HepG2 (cell line): ENCODE data around the gene ST3GAL5. TPM values are rescaled to one million over a fixed set of nuclear protein-coding genes. Genes with fewer than 3 reads are reported as not detected.
A peak's percentile ranks its signal among the peaks of the same experiment; 100 is the strongest.

ENCODE experiments used
- ATAC-seq: fragments of 200-7000 bp; cut with Tn5 transposase; 3 replicates; pipeline ENCODE4 v1.9.1; 2020; ENCODE audit warnings: mild to moderate bottlenecking, moderate library complexity
- BruUV-seq: library from RNA; stranded (reverse); fragments of 400-500 nt; replicated peaks from 2 replicates; lab custom pipeline; 2021; lab: Mats Ljungman, UMichigan
- CTCF ChIA-PET: fragments of 300-600 bp; formaldehyde crosslinking; extraction: SDS; loops from one replicate; lab custom pipeline; 2021; ENCODE audit warnings: low total read pairs, inconsistent platforms, low intra/inter-chr PET ratio; lab: Yijun Ruan, JAX
- POLR2A ChIA-PET: fragments of 350-600 bp; sonication (Branson Sonifier 250); formaldehyde crosslinking; loops from one replicate; lab custom pipeline; 2020; ENCODE audit warnings: antibody characterized with exemption, inconsistent platforms; lab: Yijun Ruan, JAX
- DNase-seq: peaks from one replicate; pipeline ENCODE4 v3.0.0-alpha.2; 2015; ENCODE audit warnings: low spot score
- FAIRE-seq: peaks from 3 replicates; lab custom pipeline; 2011; peaks lifted over from hg19 to GRCh38; lab: Jason Lieb, UNC
- H2AFZ ChIP-seq: one replicate; pipeline ENCODE4 v1.6.1; 2011; ENCODE audit warnings: low read length, inconsistent platforms
- H3K27ac ChIP-seq: fragments of 300-600 bp; 3 replicates; pipeline ENCODE4 v1.8.0; 2011; ENCODE audit warnings: mixed run types, mild to moderate bottlenecking, mixed read lengths, low read length, inconsistent platforms; ENCODE audit not compliant: insufficient read depth; ENCODE audit errors: extremely low read length
- H3K27me3 ChIP-seq, 2 experiments: fragments of 200-600 bp in 1 of 2; 2 replicates in 1 of 2; 3 replicates in 1 of 2; pipeline versions ENCODE4 v1.6.0 to v1.8.0; 2011; ENCODE audit warnings: low read length in 2 of 2, mild to moderate bottlenecking in 2 of 2, moderate library complexity in 2 of 2, inconsistent platforms in 1 of 2; ENCODE audit not compliant: insufficient read depth in 2 of 2, control insufficient read depth in 1 of 2
- H3K36me3 ChIP-seq, 2 experiments: fragments of 200-600 bp in 1 of 2; replicated peaks in 1 of 2; 2 replicates in 1 of 2; 3 replicates in 1 of 2; pipeline versions ENCODE4 v1.5.1 to v1.8.0; 2011; ENCODE audit warnings: low read length in 2 of 2, inconsistent platforms in 1 of 2; ENCODE audit not compliant: insufficient read depth in 2 of 2, control insufficient read depth in 1 of 2
- H3K4me1 ChIP-seq: 2 replicates; pipeline ENCODE4 v1.5.1; 2012; ENCODE audit warnings: low read length, inconsistent platforms; ENCODE audit not compliant: insufficient read depth
- H3K4me2 ChIP-seq: 2 replicates; pipeline ENCODE4 v1.6.0; 2011; ENCODE audit warnings: low read depth, low read length, inconsistent platforms
- H3K4me3 ChIP-seq, 3 experiments: fragments of 200-600 bp in 1 of 3; sonication (generic), shearing (Covaris generic) in 1 of 3; replicated peaks in 1 of 3; 2 replicates each; pipeline ENCODE4 v1.5.1; 2011 to 2016; ENCODE audit warnings: low read length in 3 of 3, inconsistent platforms in 2 of 3, low read depth in 2 of 3, mild to moderate bottlenecking in 2 of 3, control low read depth in 1 of 3, mixed read lengths in 1 of 3; ENCODE audit not compliant: insufficient read depth in 1 of 3
- H3K79me2 ChIP-seq: one replicate; pipeline ENCODE4 v1.6.1; 2011; ENCODE audit warnings: low read length, inconsistent platforms; ENCODE audit not compliant: insufficient read depth
- H3K9ac ChIP-seq: 2 replicates; pipeline ENCODE4 v1.6.0; 2011; ENCODE audit warnings: mild to moderate bottlenecking, low read depth, low read length, inconsistent platforms; ENCODE audit not compliant: insufficient read depth
- H3K9me3 ChIP-seq: 2 replicates; pipeline ENCODE4 v1.5.1; 2012; ENCODE audit warnings: mild to moderate bottlenecking, low read length
- H4K20me1 ChIP-seq: 2 replicates; pipeline ENCODE4 v1.6.0; 2011; ENCODE audit warnings: inconsistent platforms, mild to moderate bottlenecking, low read length, moderate library complexity; ENCODE audit not compliant: insufficient read depth
- AKAP8 ChIP-seq: sonication (generic); formaldehyde crosslinking; IDR thresholded peaks from 2 replicates; pipeline ENCODE4 v1.5.1; 2020; ENCODE audit warnings: mild to moderate bottlenecking, missing genetic modification reagents
- ATF3 ChIP-seq: sonication (generic); formaldehyde crosslinking; IDR thresholded peaks from 2 replicates; pipeline ENCODE4 v1.4.0; 2020; ENCODE audit warnings: missing genetic modification reagents
- CREB3 ChIP-seq: sonication (generic); formaldehyde crosslinking; IDR thresholded peaks from 2 replicates; pipeline ENCODE4 v1.5.0; 2020; ENCODE audit warnings: missing genetic modification reagents
- EP300 ChIP-seq, 3 experiments: sonication (generic) in 1 of 3; formaldehyde crosslinking in 1 of 3; IDR thresholded peaks; 2 replicates each; pipeline versions ENCODE4 v1.5.1 to v1.6.1; 2011 to 2020; ENCODE audit warnings: low read depth in 2 of 3, low read length in 2 of 3, borderline replicate concordance in 1 of 3, improper control_type of control experiment in 1 of 3, mild to moderate bottlenecking in 1 of 3, missing genetic modification reagents in 1 of 3, moderate library complexity in 1 of 3
- HNRNPH1 ChIP-seq: fragments of 200-400 bp; formaldehyde crosslinking; optimal IDR thresholded peaks from 2 replicates; pipeline ENCODE3; 2017; ENCODE audit warnings: mild to moderate bottlenecking, low read depth, low read length
- KLF12 ChIP-seq: sonication (generic); formaldehyde crosslinking; IDR thresholded peaks from 2 replicates; pipeline ENCODE4 v1.4.0; 2020; ENCODE audit warnings: missing genetic modification reagents, borderline replicate concordance
- KLF13 ChIP-seq: sonication (generic); formaldehyde crosslinking; IDR thresholded peaks from 2 replicates; pipeline ENCODE4 v1.4.0; 2020; ENCODE audit warnings: mild to moderate bottlenecking, missing genetic modification reagents
- LRRFIP1 ChIP-seq: sonication (generic); formaldehyde crosslinking; conservative IDR thresholded peaks from 2 replicates; pipeline ENCODE4 v1.4.0; 2020; ENCODE audit warnings: missing genetic modification reagents
- NR2F2 ChIP-seq: IDR thresholded peaks from 2 replicates; pipeline ENCODE4 v1.6.1; 2012; ENCODE audit warnings: low read depth, inconsistent platforms, borderline replicate concordance
- PHF20 ChIP-seq: sonication (generic); formaldehyde crosslinking; IDR thresholded peaks from 2 replicates; pipeline ENCODE4 v1.5.0; 2020; ENCODE audit warnings: mild to moderate bottlenecking, missing genetic modification reagents
- POLR2AphosphoS5 ChIP-seq: IDR thresholded peaks from 2 replicates; pipeline ENCODE4 v1.6.1; 2012; ENCODE audit warnings: low read depth, low read length
- SRSF9 ChIP-seq: fragments of 200-400 bp; formaldehyde crosslinking; IDR thresholded peaks from 2 replicates; pipeline ENCODE4 v1.6.1; 2018; ENCODE audit warnings: borderline replicate concordance, mild to moderate bottlenecking, low read depth, low read length; ENCODE audit not compliant: insufficient read depth, poor library complexity, severe bottlenecking
- THAP11 ChIP-seq: IDR thresholded peaks from 2 replicates; pipeline ENCODE4 v1.6.1; 2016; ENCODE audit warnings: missing biosample characterization, missing genetic modification reagents
- ZNF264 ChIP-seq: sonication (generic); formaldehyde crosslinking; IDR thresholded peaks from 2 replicates; pipeline ENCODE4 v1.4.0; 2020; ENCODE audit warnings: missing genetic modification reagents
- ZNF546 ChIP-seq: sonication (generic); formaldehyde crosslinking; conservative IDR thresholded peaks from 2 replicates; pipeline ENCODE4 v1.8.1; 2023; ENCODE audit warnings: mild to moderate bottlenecking, missing genetic modification reagents
- ZNF619 ChIP-seq: sonication (generic); formaldehyde crosslinking; IDR thresholded peaks from 2 replicates; pipeline ENCODE4 v1.4.0; 2020; ENCODE audit warnings: mild to moderate bottlenecking, missing genetic modification reagents
- ZNF740 ChIP-seq: sonication (generic); formaldehyde crosslinking; IDR thresholded peaks from 2 replicates; pipeline ENCODE4 v1.4.0; 2020; ENCODE audit warnings: missing genetic modification reagents
- ZNF816 ChIP-seq: sonication (generic); formaldehyde crosslinking; IDR thresholded peaks from 2 replicates; pipeline ENCODE4 v1.8.0; 2022; ENCODE audit warnings: missing genetic modification reagents, mild to moderate bottlenecking, borderline replicate concordance
- ZNF878 ChIP-seq: sonication (generic); formaldehyde crosslinking; IDR thresholded peaks from 2 replicates; pipeline ENCODE4 v1.8.1; 2023; ENCODE audit warnings: mild to moderate bottlenecking, missing genetic modification reagents, moderate library complexity
- WGBS: methylation state at CpG from one replicate; pipeline ENCODE4 v1.1.6; 2017; ENCODE audit warnings: low lambda C conversion rate; 5-methylcytosine and 5-hydroxymethylcytosine counted together
- in situ Hi-C: cut with HindIII; loops from 2 replicates; pipeline ENCODE4 v1.10.0; 2017; ENCODE audit warnings: low pct_unique_long_range_greater_than_20kb; ENCODE audit not compliant: extremely low pct_ligation_motif_present
- intact Hi-C: fragments of 100-400 bp; cut with micrococcal nuclease; formaldehyde crosslinking; loops from one replicate; pipeline ENCODE4 v1.10.0; 2022; ENCODE audit not compliant: unreplicated experiment
- polyA plus RNA-seq, 8 experiments: library from polyadenylated mRNA; depleted of rRNA in 3 of 8; stranded (reverse) in 7 of 8; unstranded in 1 of 8; fragments of >200 nt; fragmentation: Illumina TruSeq in 4 of 8; extraction: Trizol in 4 of 8; gene quantifications; 2 replicates each; pipeline versions ENCODE4 v1.2.1 to v1.2.3, GENCODE V29; 2011 to 2016; ENCODE audit warnings: low read depth in 4 of 8, missing spikeins in 1 of 8, mixed read lengths in 1 of 8; ENCODE audit not compliant: insufficient read depth in 1 of 8
- total RNA-seq, 5 experiments: library from RNA; depleted of rRNA; stranded (reverse); fragments of >200 nt; fragmentation: Illumina TruSeq; extraction: Trizol; gene quantifications; 2 replicates each; pipeline ENCODE4 v1.2.3, GENCODE V29; 2016; ENCODE audit warnings: low read depth in 1 of 5

The ST3GAL5 gene
- total and polyA plus RNA-seq, 2 of the 13 experiments (the other 11 are each of a cell fraction or from before 2014, with no cell fraction given) = 1.3 to 2.0 TPM

- TF ChIP-seq ZNF740 (CRISPR knock-in tag) = 0 out of 2 replicates have a peak, but pooled peaks have one; percentile 61
- TF ChIP-seq KLF12 (CRISPR knock-in tag) = peak; percentile 83; the same call in 1 of the 2 replicates
- 0 out of 2 replicates have a peak, but pooled peaks have one; percentile 68 for TF ChIP-seq KLF13 (CRISPR knock-in tag)
These were observed 45.2 kb downstream of the ST3GAL5 start (continued) for GRCh38 chr2:85843543-85843942.

GRCh38 chr2:85840091-85840490, 48.7 kb downstream of the ST3GAL5 start:
- POLR2A ChIA-PET = no interaction called here
- no peak for DNase-seq
- H3K27ac ChIP-seq = no peak overlapping the region
- no peak for ATAC-seq
- no peaks in the 10 kb centered on the region for H3K9me3 ChIP-seq
- no peak overlapping the region for H3K4me3 ChIP-seq
- H3K36me3 ChIP-seq = no peaks in the 10 kb centered on the region
- no peaks in the 10 kb centered on the region for H4K20me1 ChIP-seq
- TF ChIP-seq ZNF619 (no peak), HNRNPH1 (no peak), THAP11 (CRISPR knock-in tag) (no peak), POLR2AphosphoS5 (no peak), EP300 (IDR thresholded peaks at IDR 0.05; ENCODE audit: low read depth in 2 of 2, low read length in 2 of 2) (no peak), EP300 (CRISPR knock-in tag; IDR thresholded peaks at IDR 0.05; ENCODE audit: borderline replicate concordance) (no peak), PHF20 (no peak), SRSF9 (no peak), AKAP8 (no peak), ATF3 (CRISPR knock-in tag) (no peak), NR2F2 (no peak), ZNF878 (CRISPR knock-in tag) (no peak), ZNF264 (CRISPR knock-in tag) (no peak), ZNF546 (no peak), LRRFIP1 (CRISPR knock-in tag) (no peak), ZNF816 (CRISPR knock-in tag) (no peak), CREB3 (CRISPR knock-in tag) (no peak)
- in situ Hi-C loops (no loop called here), intact Hi-C loops (no loop called here)
- no TSS peak for BruUV-seq
- H3K4me1 ChIP-seq = no peaks in the 10 kb centered on the region
- WGBS = 72% methylated on average over 9 of the region's 9 CpGs
- FAIRE-seq = no peak
- H3K79me2 ChIP-seq = no peaks in the 10 kb centered on the region
- H3K4me2 ChIP-seq = no peak overlapping the region
- CTCF ChIA-PET = no interaction called here
- H2AFZ ChIP-seq = no peak overlapping the region
- H3K9ac ChIP-seq = no peak overlapping the region
- H3K27me3 ChIP-seq = no peaks in the 10 kb centered on the region
